ENCODE measurements around the gene F10. TPM values are rescaled to one million over a fixed set of nuclear protein-coding genes. Genes with fewer than 3 reads are reported as not detected.

The F10 gene
- total and polyA plus RNA-seq, 12 donors, result 4.4 to 81.8 (median 12.6) TPM

GRCh38 chr13:113166681-113167080 is 44.1 kb downstream of the F10 start:
- no peak for DNase-seq
- TF ChIP-seq CTCF (IDR thresholded peaks at IDR 0.05) (no peak), POLR2A (IDR thresholded peaks at IDR 0.05) (no peak)
- intact Hi-C loops (cut with DNase I), result no loop called here
- Histone ChIP-seq H3K27me3 (no peaks in the 10 kb centered on the region), H3K27ac (no peak overlapping the region), H3K9me3 (replicated peaks in 1 of 3) (no peaks in the 10 kb centered on the region), H3K36me3 (replicated peaks in 1 of 2) (peaks cover 0 to 6% of the 10 kb centered on the region in 2 donors), H3K4me3 (no peak overlapping the region), H3K4me1 (replicated peaks in 1 of 2) (no peaks in the 10 kb centered on the region)
- 93 to 99% (median 94%) methylated on average over 5 of the region's 5 CpGs for WGBS, 4 donors

GRCh38 chr13:113167155-113167554 is 44.6 kb downstream of the F10 start:
- Histone ChIP-seq H3K4me3 (no peak overlapping the region), H3K36me3 (replicated peaks in 1 of 2) (peaks cover 0 to 9% of the 10 kb centered on the region in 2 donors), H3K27me3 (no peaks in the 10 kb centered on the region), H3K4me1 (replicated peaks in 1 of 2) (no peaks in the 10 kb centered on the region), H3K9me3 (replicated peaks in 1 of 3) (no peaks in the 10 kb centered on the region), H3K27ac (no peak overlapping the region)
- intact Hi-C loops (cut with DNase I), result no loop called here
- DNase-seq, result no peak
- 90 to 92% (median 91%) methylated on average over 10 of the region's 10 CpGs for WGBS, 4 donors
- no peak for TF ChIP-seq POLR2A (IDR thresholded peaks at IDR 0.05)
- TF ChIP-seq CTCF (IDR thresholded peaks at IDR 0.05), result no peak

- Histone ChIP-seq H3K4me1 (replicated peaks in 1 of 2) (no peaks in the 10 kb centered on the region), H3K27ac (no peak overlapping the region), H3K4me3 (no peak overlapping the region), H3K9me3 (replicated peaks in 1 of 3) (no peaks in the 10 kb centered on the region), H3K36me3 (replicated peaks in 1 of 2) (peaks cover 0 to 9% of the 10 kb centered on the region in 2 donors), H3K27me3 (no peaks in the 10 kb centered on the region)
- DNase-seq, result no peak
- intact Hi-C loops (cut with DNase I), result no loop called here
- WGBS, 4 donors, result 98 to 100% (median 99%) methylated on average over 3 of the region's 3 CpGs
- TF ChIP-seq CTCF (IDR thresholded peaks at IDR 0.05) (no peak), POLR2A (IDR thresholded peaks at IDR 0.05) (no peak)
Measured at GRCh38 chr13:113167575-113167974, 45.0 kb downstream of the F10 start.

- TF ChIP-seq CTCF (IDR thresholded peaks at IDR 0.05) (no peak), POLR2A (IDR thresholded peaks at IDR 0.05) (no peak)
- no peaks in the 10 kb centered on the region for H3K27me3 ChIP-seq
- DNase-seq, result no peak
- H3K9me3 ChIP-seq (replicated peaks in 1 of 3), result no peaks in the 10 kb centered on the region
- no peak overlapping the region for H3K4me3 ChIP-seq
- intact Hi-C loops (cut with DNase I), result no loop called here
- no peaks in the 10 kb centered on the region for H3K4me1 ChIP-seq (replicated peaks in 1 of 2)
- 80 to 98% (median 89%) methylated on average over 7 of the region's 7 CpGs for WGBS, 4 donors
- peaks cover 0 to 9% of the 10 kb centered on the region in 2 donors for H3K36me3 ChIP-seq (replicated peaks in 1 of 2)
- H3K27ac ChIP-seq, result no peak overlapping the region
Measured at GRCh38 chr13:113168211-113168610, 45.6 kb downstream of the F10 start.
